ENCODE data around the gene CDH23. TPM values are rescaled to one million over a fixed set of nuclear protein-coding genes. Genes with fewer than 3 reads are reported as not detected.

CDH23 gene
- total RNA-seq, 1 experiment from 2014 or later: 0.07 TPM

- H3K4me1 Mint-ChIP-seq (ENCODE audit: low read depth, unreplicated experiment): no peaks in the 10 kb centered on the region
- CTCF ChIA-PET: interaction anchor here (0.6 kb wide), 1 partner anchor 17 kb away, joined by 3 read pairs; no protein-coding TSS in a partner anchor
- no peak for TF ChIP-seq CTCF (IDR thresholded peaks at IDR 0.05; ENCODE audit: unreplicated experiment)
- H3K27ac Mint-ChIP-seq (ENCODE audit: unreplicated experiment): no peak overlapping the region
- no peak overlapping the region for H3K4me3 Mint-ChIP-seq (ENCODE audit: low read depth, unreplicated experiment)
- H3K9me3 Mint-ChIP-seq (ENCODE audit: low read depth, unreplicated experiment): no peaks in the 10 kb centered on the region
- no TSS peak for BruUV-seq (replicated peaks)
- no peaks in the 10 kb centered on the region for H3K27me3 Mint-ChIP-seq (ENCODE audit: unreplicated experiment)
- H3K36me3 Mint-ChIP-seq (ENCODE audit: insufficient read depth, unreplicated experiment): no peaks in the 10 kb centered on the region
- DNase-seq: no peak
- intact Hi-C loops (cut with micrococcal nuclease; ENCODE audit: unreplicated experiment): no loop called here
Observed at GRCh38 chr10:71423250-71423649, 26.5 kb downstream of the CDH23 start.

DNA sequence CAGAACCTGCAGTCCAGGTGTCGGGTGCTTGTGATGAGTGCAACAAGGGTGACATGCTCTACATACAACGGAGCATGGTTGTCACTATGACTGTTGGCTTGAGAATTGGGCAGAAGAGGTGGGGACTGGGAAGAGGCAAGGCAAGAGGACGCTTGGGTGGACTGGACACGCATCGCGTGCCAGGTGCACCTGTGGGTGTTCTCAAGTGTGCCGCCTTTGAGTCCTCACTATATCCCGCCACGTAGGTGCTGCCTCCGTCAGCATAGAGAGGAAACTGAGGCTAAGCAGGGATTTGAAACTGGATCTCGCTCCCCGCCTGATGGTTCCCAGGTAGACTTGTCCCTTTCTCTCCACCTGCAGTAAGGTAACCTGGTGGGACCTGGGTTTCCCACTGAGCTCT is 27.2 kb downstream of the CDH23 start:
- no peaks in the 10 kb centered on the region for H3K4me1 Mint-ChIP-seq (ENCODE audit: low read depth, unreplicated experiment)
- BruUV-seq (replicated peaks): no TSS peak
- intact Hi-C loops (cut with micrococcal nuclease; ENCODE audit: unreplicated experiment): no loop called here
- DNase-seq: no peak
- CTCF ChIA-PET: interaction anchor here (0.6 kb wide), 1 partner anchor 16 kb away, joined by 3 read pairs; no protein-coding TSS in a partner anchor
- H3K27me3 Mint-ChIP-seq (ENCODE audit: unreplicated experiment): peaks cover 4% of the 10 kb centered on the region
- no peak for TF ChIP-seq CTCF (IDR thresholded peaks at IDR 0.05; ENCODE audit: unreplicated experiment)
- H3K27ac Mint-ChIP-seq (ENCODE audit: unreplicated experiment): no peak overlapping the region
- H3K36me3 Mint-ChIP-seq (ENCODE audit: insufficient read depth, unreplicated experiment): no peaks in the 10 kb centered on the region
- no peak overlapping the region for H3K4me3 Mint-ChIP-seq (ENCODE audit: low read depth, unreplicated experiment)
- no peaks in the 10 kb centered on the region for H3K9me3 Mint-ChIP-seq (ENCODE audit: low read depth, unreplicated experiment)

DNA sequence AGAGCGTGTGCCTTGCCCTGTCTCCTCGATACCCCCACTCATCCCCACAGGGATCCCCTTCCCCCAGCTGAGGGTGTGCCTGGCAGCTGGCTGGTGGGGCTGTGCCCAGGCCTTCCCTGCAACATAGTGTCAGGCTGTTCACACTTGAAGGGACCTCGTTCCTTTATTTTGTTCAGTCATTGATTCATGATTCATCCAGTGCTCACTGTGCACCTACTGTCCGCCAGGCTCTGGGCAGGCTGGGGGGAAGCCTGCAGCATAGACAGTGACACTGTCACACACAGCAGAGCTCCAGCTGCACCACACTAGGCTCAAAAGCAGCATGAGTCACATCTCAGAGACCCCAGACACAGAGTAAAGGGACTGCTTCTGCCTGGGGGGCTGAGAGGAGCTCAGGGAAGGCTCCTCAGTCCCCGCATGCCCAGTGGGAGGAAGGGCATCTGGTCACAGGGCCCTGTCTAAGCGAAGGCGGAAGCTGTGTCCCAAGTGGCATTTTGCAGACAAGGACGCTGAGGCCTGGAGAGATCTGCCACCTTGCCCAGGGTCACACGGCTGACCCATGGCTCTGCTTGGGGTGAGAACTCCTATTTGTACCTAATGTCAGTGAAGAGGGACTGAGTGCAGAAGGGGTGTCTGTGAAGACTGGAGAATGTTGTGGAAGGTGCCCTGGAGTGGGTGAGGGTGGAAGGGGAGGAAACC is 27.9 kb downstream of the CDH23 start:
- CTCF ChIA-PET: no interaction called here
- H3K4me3 Mint-ChIP-seq (ENCODE audit: low read depth, unreplicated experiment): no peak overlapping the region
- no peak for DNase-seq
- H3K36me3 Mint-ChIP-seq (ENCODE audit: insufficient read depth, unreplicated experiment): no peaks in the 10 kb centered on the region
- no peak overlapping the region for H3K27ac Mint-ChIP-seq (ENCODE audit: unreplicated experiment)
- no peaks in the 10 kb centered on the region for H3K4me1 Mint-ChIP-seq (ENCODE audit: low read depth, unreplicated experiment)
- peaks cover 11% of the 10 kb centered on the region for H3K27me3 Mint-ChIP-seq (ENCODE audit: unreplicated experiment)
- H3K9me3 Mint-ChIP-seq (ENCODE audit: low read depth, unreplicated experiment): no peaks in the 10 kb centered on the region
- no peak for TF ChIP-seq CTCF (IDR thresholded peaks at IDR 0.05; ENCODE audit: unreplicated experiment)
- intact Hi-C loops (cut with micrococcal nuclease; ENCODE audit: unreplicated experiment): no loop called here
- no TSS peak for BruUV-seq (replicated peaks)

GRCh38 chr10:71426058-71426605 is 29.4 kb downstream of the CDH23 start:
- H3K27me3 Mint-ChIP-seq (ENCODE audit: unreplicated experiment): peaks cover 26% of the 10 kb centered on the region
- CTCF ChIA-PET: interaction anchor here (0.6 kb wide), 1 partner anchor 21 kb away, joined by 4 read pairs; no protein-coding TSS in a partner anchor

More at GRCh38 chr10:71426058-71426605, 29.4 kb downstream of the CDH23 start:
- DNase-seq: no peak
- Mint-ChIP-seq H3K36me3 (ENCODE audit: insufficient read depth, unreplicated experiment) (no peaks in the 10 kb centered on the region), H3K9me3 (ENCODE audit: low read depth, unreplicated experiment) (no peaks in the 10 kb centered on the region), H3K27ac (ENCODE audit: unreplicated experiment) (no peak overlapping the region), H3K4me1 (ENCODE audit: low read depth, unreplicated experiment) (no peaks in the 10 kb centered on the region), H3K4me3 (ENCODE audit: low read depth, unreplicated experiment) (no peak overlapping the region)
- TF ChIP-seq CTCF (IDR thresholded peaks at IDR 0.05; ENCODE audit: unreplicated experiment): no peak
- BruUV-seq (replicated peaks): no TSS peak
- intact Hi-C loops (cut with micrococcal nuclease; ENCODE audit: unreplicated experiment): no loop called here
